SK-N-SH (cell line): Measurements from ENCODE around the gene BDNF.

ENCODE experiments used
- CTCF ChIP-seq: fragments of 200-600 bp; sonication (generic); IDR thresholded peaks from 2 replicates; pipeline ENCODE4 v1.6.1; 2017; ENCODE audit warnings: antibody characterized with exemption, mild to moderate bottlenecking, moderate library complexity
- ELF1 ChIP-seq: IDR thresholded peaks from 2 replicates; pipeline ENCODE4 v1.4.0; 2012
- GATA2 ChIP-seq: sonication (generic); formaldehyde crosslinking; IDR thresholded peaks from 2 replicates; pipeline ENCODE4 v1.5.0; 2020; ENCODE audit warnings: mild to moderate bottlenecking, missing genetic modification reagents
- NRF1 ChIP-seq: IDR thresholded peaks from 2 replicates; pipeline ENCODE4 v1.6.1; 2012; ENCODE audit warnings: low read depth, mild to moderate bottlenecking, low read length
- POLR2AphosphoS5 ChIP-seq: IDR thresholded peaks from 2 replicates; pipeline ENCODE4 v1.6.1; 2012; ENCODE audit warnings: low read depth, low read length
- TAF1 ChIP-seq: IDR thresholded peaks from 2 replicates; pipeline ENCODE4 v1.6.1; 2012; ENCODE audit warnings: low read depth, mild to moderate bottlenecking, low read length, moderate library complexity, borderline replicate concordance
- TCF12 ChIP-seq: IDR thresholded peaks from 2 replicates; pipeline ENCODE4 v1.4.0; 2012
- USF1 ChIP-seq: IDR thresholded peaks from 2 replicates; pipeline ENCODE4 v1.4.0; 2012; ENCODE audit warnings: low read depth, borderline replicate concordance
- YY1 ChIP-seq: IDR thresholded peaks from 2 replicates; pipeline ENCODE4 v1.4.0; 2012; ENCODE audit warnings: low read depth, mild to moderate bottlenecking

GRCh38 chr11:27696961-27697360 lies 3.3 kb downstream of the BDNF start:
- TF ChIP-seq POLR2AphosphoS5 (no peak), CTCF (no peak), TCF12 (no peak), GATA2 (CRISPR knock-in tag) (no peak), USF1 (no peak), YY1 (no peak), NRF1 (no peak), TAF1 (no peak), ELF1 (no peak)
